Upper lobe of left lung (tissue), 4 donors: ENCODE measurements around the gene CPNE5.

Experiments
- CTCF ChIP-seq, 6 experiments: fragments of 450-650 bp in 4 of 6; fragments of 200-600 bp in 2 of 6; sonication (generic) in 2 of 6; IDR thresholded peaks; one replicate each; pipeline ENCODE4 v1.5.1; 2016 to 2019; ENCODE audit warnings: antibody characterized with exemption in 6 of 6
- EP300 ChIP-seq, 4 donors: sonication (generic); formaldehyde crosslinking; IDR thresholded peaks; one replicate each; pipeline ENCODE4 v1.5.1; 2017; ENCODE audit warnings: antibody characterized with exemption in 4 of 4, control low read depth in 2 of 4
- POLR2A ChIP-seq, 4 donors: fragments of 450-650 bp; IDR thresholded peaks; one replicate each; pipeline ENCODE4 v1.5.1; 2016 to 2017; ENCODE audit warnings: antibody characterized with exemption in 4 of 4, mild to moderate bottlenecking in 2 of 4
- POLR2AphosphoS5 ChIP-seq, 2 donors: sonication (generic); formaldehyde crosslinking; IDR thresholded peaks; one replicate each; pipeline ENCODE4 v1.5.1; 2017; ENCODE audit warnings: antibody characterized with exemption in 2 of 2

GRCh38 chr6:36865835-36866234 is 26.6 kb upstream of the CPNE5 start:
- no peak for TF ChIP-seq CTCF (IDR thresholded peaks at IDR 0.05)
- TF ChIP-seq EP300 (IDR thresholded peaks at IDR 0.05): no peak
- no peak for TF ChIP-seq POLR2A (IDR thresholded peaks at IDR 0.05)
- TF ChIP-seq POLR2AphosphoS5 (IDR thresholded peaks at IDR 0.05): no peak
